ENCODE results near the gene BTNL3. TPM values are rescaled to one million over a fixed set of nuclear protein-coding genes. Genes with fewer than 3 reads are reported as not detected.

BTNL3 gene
- total and polyA plus RNA-seq, 9 of the 15 experiments (the other 6 are each of a cell fraction or from before 2014, with no cell fraction given), result 0.03 to 0.44 (median 0.04) TPM; not detected in 4

GRCh38 chr5:181047921-181048320, 59.3 kb downstream of the BTNL3 start:
- H2AFZ ChIP-seq (ENCODE audit: low read depth, low read length), result peak overlapping the region; percentile 2; the same call in 1 of the 2 replicates
- H3K4me3 ChIP-seq, result no peak overlapping the region
- no peak overlapping the region for H3K9ac ChIP-seq (ENCODE audit: insufficient read depth in 1 of 2, low read depth in 2 of 2, low read length in 2 of 2)
- H4K20me1 ChIP-seq (replicated peaks; ENCODE audit: control insufficient read depth, insufficient read depth, low read length), result no peaks in the 10 kb centered on the region
- no TSS peak for BruUV-seq (replicated peaks)
- ChIA-PET POLR2A (interaction anchor here (0.9 to 1.4 kb wide), 3 partner anchors 8 to 175 kb away, joined by 3 to 4 read pairs (median 3); partner anchors contain the start of gene BTNL9), CTCF (ENCODE audit: low intra/inter-chr PET ratio) (interaction anchor here (0.7 kb wide), 1 partner anchor 29 kb away, joined by 3 read pairs; no protein-coding TSS in a partner anchor)
- H3K9me1 ChIP-seq (ENCODE audit: control insufficient read depth, insufficient read depth, low read length), result no peaks in the 10 kb centered on the region
- no peak overlapping the region for H3K27ac ChIP-seq (ENCODE audit: extremely low read depth, low read depth, low read length)
- no peak overlapping the region for H3K4me2 ChIP-seq (ENCODE audit: insufficient read depth, low read length)
- H3K36me3 ChIP-seq (ENCODE audit: control insufficient read depth, insufficient read depth, low read length), result no peaks in the 10 kb centered on the region
- no peak for ATAC-seq
- peaks cover 20 to 45% of the 10 kb centered on the region in 2 experiments for H3K4me1 ChIP-seq (replicated peaks in 1 of 2; ENCODE audit: control insufficient read depth in 2 of 2, insufficient read depth in 2 of 2, low read length in 2 of 2)
- DNase-seq (ENCODE audit: extremely low read depth in 1 of 4, low spot score in 3 of 4), result no peak
- WGBS (ENCODE audit: insufficient coverage, low coverage, missing lambda C conversion rate), result 86% methylated on average over 12 of the region's 15 CpGs
- no peak for FAIRE-seq
- intact Hi-C loops (cut with micrococcal nuclease), result no loop called here
- no peaks in the 10 kb centered on the region for H3K9me3 ChIP-seq (replicated peaks; ENCODE audit: control insufficient read depth, insufficient read depth, low read depth, low read length)
- in situ Hi-C loops (cut with MboI), result no loop called here
- H3K79me2 ChIP-seq (ENCODE audit: control insufficient read depth, insufficient read depth, low read length), result peaks cover 10% of the 10 kb centered on the region; the same call in 1 of the 3 replicates
- no peaks in the 10 kb centered on the region; a peak in 1 of 5 replicates for H3K27me3 ChIP-seq (ENCODE audit: control insufficient read depth in 2 of 2, insufficient read depth in 2 of 2, low read length in 2 of 2)
- TF ChIP-seq MEF2A (IDR thresholded peaks at IDR 0.05; ENCODE audit: control insufficient read depth, low read depth, low read length) (no peak), MCM5 (IDR thresholded peaks at IDR 0.05; ENCODE audit: low read depth) (no peak), ZNF124 (CRISPR knock-in tag; IDR thresholded peaks at IDR 0.05) (no peak), HNRNPUL1 (IDR thresholded peaks at IDR 0.05; ENCODE audit: low read length) (no peak), RNF2 (IDR thresholded peaks at IDR 0.05) (no peak), SP2 (IDR thresholded peaks at IDR 0.05; ENCODE audit: extremely low read depth, low read depth, low read length, poor library complexity, severe bottlenecking) (no peak), SAFB (IDR thresholded peaks at IDR 0.05; ENCODE audit: borderline replicate concordance, low read depth, low read length) (no peak), SIRT6 (IDR thresholded peaks at IDR 0.05; ENCODE audit: low read depth, low read length) (no peak), RBM22 (IDR thresholded peaks at IDR 0.05; ENCODE audit: low read depth, low read length, poor library complexity, severe bottlenecking) (no peak), CREB1 (IDR thresholded peaks at IDR 0.05) (no peak), CREB1 (CRISPR knock-in tag; IDR thresholded peaks at IDR 0.05) (no peak), RAD51 (IDR thresholded peaks at IDR 0.05; ENCODE audit: borderline replicate concordance, low read depth) (no peak), MYC (IDR thresholded peaks at IDR 0.05; ENCODE audit: low read depth, low read length) (no peak), MYC (CRISPR knock-in tag; IDR thresholded peaks at IDR 0.05; ENCODE audit: borderline replicate concordance, low read depth) (no peak), FOXJ3 (CRISPR knock-in tag; IDR thresholded peaks at IDR 0.05) (no peak), NCOA2 (IDR thresholded peaks at IDR 0.05; ENCODE audit: partially characterized antibody in 2 of 2) (no peak), REST (IDR thresholded peaks at IDR 0.05; ENCODE audit: borderline replicate concordance) (no peak), REST (CRISPR knock-in tag; IDR thresholded peaks at IDR 0.05; ENCODE audit: low read depth) (no peak)
